Bronchial epithelial cell (primary cell): Measurements from ENCODE around the gene PTPRT. TPM values are rescaled to one million over a fixed set of nuclear protein-coding genes. Genes with fewer than 3 reads are reported as not detected.

ENCODE experiments used
- DNase-seq: peaks from one replicate; pipeline ENCODE4 v3.0.0-alpha.2; 2010; ENCODE audit warnings: low read depth
- FAIRE-seq: peaks from 2 replicates; lab custom pipeline; 2011; peaks lifted over from hg19 to GRCh38; lab: Jason Lieb, UNC
- H3K27me3 ChIP-seq: 2 replicates; pipeline ENCODE4 v1.5.1; 2011; ENCODE audit warnings: low read length; ENCODE audit not compliant: control insufficient read depth, insufficient read depth
- H3K36me3 ChIP-seq: 2 replicates; pipeline ENCODE4 v1.5.1; 2011; ENCODE audit warnings: low read length; ENCODE audit not compliant: control insufficient read depth, insufficient read depth
- H3K4me3 ChIP-seq: 2 replicates; pipeline ENCODE4 v1.5.1; 2011; ENCODE audit warnings: mild to moderate bottlenecking, low read depth, low read length, control low read depth
- CTCF ChIP-seq: IDR thresholded peaks from 2 replicates; pipeline ENCODE4 v1.5.1; 2011; ENCODE audit warnings: mild to moderate bottlenecking, moderate library complexity, low read length, control low read depth, inconsistent platforms; ENCODE audit not compliant: insufficient read depth, severe bottlenecking
- total RNA-seq: library from RNA; depleted of rRNA; stranded (reverse); fragments of >200 nt; gene quantifications from 2 replicates; pipeline ENCODE4 v1.2.1, GENCODE V29; 2014

PTPRT gene
- total RNA-seq, 1 donor from 2014 or later, result not detected

GRCh38 chr20:42565235-42565995 lies 624.3 kb downstream of the PTPRT start:
- Histone ChIP-seq H3K4me3 (no peak overlapping the region), H3K36me3 (no peaks in the 10 kb centered on the region), H3K27me3 (no peaks in the 10 kb centered on the region)
- FAIRE-seq (no peak), DNase-seq (no peak)
- TF ChIP-seq CTCF, result no peak

GRCh38 chr20:42559665-42560064 lies 630.0 kb downstream of the PTPRT start:
- Histone ChIP-seq H3K4me3 (no peak overlapping the region), H3K36me3 (no peaks in the 10 kb centered on the region), H3K27me3 (no peaks in the 10 kb centered on the region)
- no peak for DNase-seq
- no peak for TF ChIP-seq CTCF
- FAIRE-seq, result no peak

GRCh38 chr20:42556575-42556974 lies 633.1 kb downstream of the PTPRT start:
- H3K27me3 ChIP-seq, result no peaks in the 10 kb centered on the region
- no peaks in the 10 kb centered on the region for H3K36me3 ChIP-seq
- no peak for TF ChIP-seq CTCF
- no peak overlapping the region for H3K4me3 ChIP-seq
- FAIRE-seq (no peak), DNase-seq (no peak)

GRCh38 chr20:42553374-42553773 lies 636.3 kb downstream of the PTPRT start:
- FAIRE-seq (no peak), DNase-seq (no peak)

GRCh38 chr20:42549496-42549895 lies 640.2 kb downstream of the PTPRT start:
- no peak for FAIRE-seq
- no peaks in the 10 kb centered on the region for H3K36me3 ChIP-seq
- H3K27me3 ChIP-seq, result no peaks in the 10 kb centered on the region
- H3K4me3 ChIP-seq, result no peak overlapping the region
- TF ChIP-seq CTCF, result no peak
- no peak for DNase-seq

More at GRCh38 chr20:42553374-42553773, 636.3 kb downstream of the PTPRT start:
- no peak for TF ChIP-seq CTCF
- H3K27me3 ChIP-seq, result no peaks in the 10 kb centered on the region
- no peaks in the 10 kb centered on the region for H3K36me3 ChIP-seq
- no peak overlapping the region for H3K4me3 ChIP-seq

- FAIRE-seq (no peak), DNase-seq (no peak)
- H3K27me3 ChIP-seq, result no peaks in the 10 kb centered on the region
- H3K4me3 ChIP-seq, result no peak overlapping the region
- TF ChIP-seq CTCF, result no peak
- no peaks in the 10 kb centered on the region for H3K36me3 ChIP-seq
These were observed 644.8 kb downstream of the PTPRT start for GRCh38 chr20:42544926-42545325.
